ENCODE results near the gene ZNF804B.

DNA sequence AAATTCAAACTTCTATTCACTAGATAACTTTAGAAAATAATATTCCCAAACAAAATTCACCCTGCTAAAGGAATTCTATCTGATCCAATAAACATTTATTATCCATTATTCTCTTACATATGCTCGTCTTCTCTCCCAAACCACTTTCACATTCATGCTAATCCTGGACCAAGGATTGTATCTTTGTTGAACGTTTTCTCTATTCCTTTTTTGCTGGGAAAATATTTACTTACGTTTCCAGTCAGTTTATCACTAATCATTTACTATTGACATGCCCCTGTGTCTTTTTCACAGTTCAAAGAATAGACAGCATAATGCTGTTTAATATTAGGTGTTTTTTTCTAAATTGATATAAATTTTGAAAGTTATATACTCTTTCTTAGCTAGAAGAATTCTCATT is 32.9 kb downstream of the ZNF804B start:
- TF ChIP-seq, protein P1, sequence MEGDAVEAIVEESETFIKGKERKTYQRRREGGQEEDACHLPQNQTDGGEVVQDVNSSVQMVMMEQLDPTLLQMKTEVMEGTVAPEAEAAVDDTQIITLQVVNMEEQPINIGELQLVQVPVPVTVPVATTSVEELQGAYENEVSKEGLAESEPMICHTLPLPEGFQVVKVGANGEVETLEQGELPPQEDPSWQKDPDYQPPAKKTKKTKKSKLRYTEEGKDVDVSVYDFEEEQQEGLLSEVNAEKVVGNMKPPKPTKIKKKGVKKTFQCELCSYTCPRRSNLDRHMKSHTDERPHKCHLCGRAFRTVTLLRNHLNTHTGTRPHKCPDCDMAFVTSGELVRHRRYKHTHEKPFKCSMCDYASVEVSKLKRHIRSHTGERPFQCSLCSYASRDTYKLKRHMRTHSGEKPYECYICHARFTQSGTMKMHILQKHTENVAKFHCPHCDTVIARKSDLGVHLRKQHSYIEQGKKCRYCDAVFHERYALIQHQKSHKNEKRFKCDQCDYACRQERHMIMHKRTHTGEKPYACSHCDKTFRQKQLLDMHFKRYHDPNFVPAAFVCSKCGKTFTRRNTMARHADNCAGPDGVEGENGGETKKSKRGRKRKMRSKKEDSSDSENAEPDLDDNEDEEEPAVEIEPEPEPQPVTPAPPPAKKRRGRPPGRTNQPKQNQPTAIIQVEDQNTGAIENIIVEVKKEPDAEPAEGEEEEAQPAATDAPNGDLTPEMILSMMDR (conservative IDR thresholded peaks at IDR 0.05) = no peak
- no peak for TF ChIP-seq EZH2 (IDR thresholded peaks at IDR 0.05; ENCODE audit: low read depth)
